Measurements from ENCODE around the gene DNAJC8.

- TF ChIP-seq CTCF (IDR thresholded peaks at IDR 0.05; ENCODE audit: low read depth, low read length, poor library complexity, severe bottlenecking): no peak
- no peak for TF ChIP-seq EZH2phosphoT487 (IDR thresholded peaks at IDR 0.05; ENCODE audit: borderline replicate concordance, low read length)
These were observed 3.7 kb downstream of the DNAJC8 start for GRCh38 chr1:28229089-28229488.

All from DOHH2 (cell line).